ENCODE results near the gene SAPCD2.
A peak's percentile ranks its signal among the peaks of the same experiment; 100 is the strongest.
"Not testable (repeated sequence)": the region's sequence is repeated elsewhere in the genome, so short reads cannot be mapped to it uniquely, and the experiment has no call there.

The SAPCD2 gene

DNA sequence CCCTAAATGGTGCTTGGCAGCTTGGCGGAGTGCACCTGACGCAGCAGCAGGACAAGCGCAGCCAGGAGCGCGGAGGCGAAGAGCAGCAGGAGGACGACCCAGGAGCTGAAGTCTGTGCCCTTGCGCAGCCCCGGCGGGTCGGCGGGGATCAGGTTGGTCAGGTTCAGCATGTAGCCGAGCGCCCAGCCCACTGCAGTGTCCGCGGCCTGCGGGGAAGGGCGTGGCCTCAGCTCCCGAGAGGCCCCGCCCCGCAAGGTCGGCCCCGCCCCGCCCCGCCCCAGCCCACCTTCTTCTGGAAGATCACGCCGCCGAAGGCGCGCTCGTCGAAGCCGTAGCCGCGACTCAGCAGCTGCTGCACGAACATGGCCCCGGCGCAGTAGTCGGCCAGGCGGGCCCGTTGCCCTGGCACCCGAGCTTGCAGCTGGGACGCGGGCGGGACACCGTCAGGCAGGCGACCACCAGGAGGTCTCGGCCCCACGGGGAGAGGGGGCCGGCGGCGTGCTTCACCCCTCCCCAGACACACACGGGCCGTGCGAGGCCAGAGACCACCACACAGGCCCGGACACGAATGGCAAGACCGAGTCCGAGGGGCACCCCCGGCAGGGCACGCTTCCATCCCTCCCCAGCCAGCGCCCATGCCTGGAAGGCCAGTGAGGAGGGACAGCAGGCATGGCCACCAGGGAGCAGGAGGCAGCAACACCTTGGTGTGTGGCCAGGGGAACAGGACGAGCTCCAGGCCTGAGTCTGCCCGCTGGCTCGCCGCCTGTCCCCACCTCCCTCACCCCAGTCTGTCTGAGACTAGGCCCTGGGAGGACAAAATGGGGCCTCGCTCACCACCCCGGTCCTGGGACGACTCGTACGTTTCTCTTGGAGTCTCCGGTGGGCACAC lies 21.5 kb downstream of the SAPCD2 start:
- no peak for DNase-seq (ENCODE audit: low read depth in 2 of 2)

GRCh38 chr9:137046088-137046787 lies 24.1 kb downstream of the SAPCD2 start, which contains the start of gene NPDC1:
TSS of gene NPDC1 (minus strand) at chr9:137046177. CDS start at chr9:137045989, 188 bp downstream.
- DNase-seq (ENCODE audit: low read depth in 2 of 2), result peak; percentile 68 to 83

DNA sequence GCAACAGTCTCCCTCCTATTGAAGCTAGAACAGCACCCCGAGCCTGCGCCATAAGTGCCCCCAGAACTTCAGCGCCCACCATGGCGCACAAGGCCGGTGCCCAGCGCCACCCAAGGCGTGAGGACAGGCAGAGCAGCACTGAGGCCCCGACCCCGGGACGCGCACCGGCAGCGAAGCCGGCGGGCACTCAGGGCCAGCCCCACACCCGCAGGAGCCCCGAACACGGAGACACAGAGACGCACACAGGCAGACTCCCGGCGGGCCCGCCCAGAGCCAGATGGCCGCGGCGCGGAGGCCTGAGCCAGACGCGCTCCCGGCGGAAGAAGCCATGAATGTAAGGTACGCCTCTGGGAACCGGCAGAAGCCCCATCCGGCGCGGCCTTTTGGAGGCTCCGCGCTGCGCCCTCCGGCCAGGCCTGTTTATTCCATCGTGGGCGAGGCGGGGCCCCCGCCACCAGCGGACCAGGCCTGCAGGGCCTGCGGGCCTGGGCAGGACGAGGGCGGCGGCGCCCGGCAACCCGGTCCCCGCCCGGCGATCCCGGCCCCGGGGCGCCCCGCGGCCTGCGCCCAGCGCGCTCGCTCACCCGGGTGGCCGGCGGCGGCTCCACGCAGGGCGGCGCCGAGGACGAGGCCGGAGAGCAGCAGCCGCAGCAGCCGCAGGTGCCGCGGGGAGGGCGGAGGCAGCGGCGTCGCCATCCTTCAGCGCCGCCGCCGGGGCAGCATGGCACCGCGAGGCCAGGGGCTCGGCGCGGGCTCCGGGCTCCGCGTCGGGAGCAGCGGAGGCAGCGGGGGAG lies 24.9 kb downstream of the SAPCD2 start:
- DNase-seq (ENCODE audit: low read depth in 2 of 2), result no peak

DNA sequence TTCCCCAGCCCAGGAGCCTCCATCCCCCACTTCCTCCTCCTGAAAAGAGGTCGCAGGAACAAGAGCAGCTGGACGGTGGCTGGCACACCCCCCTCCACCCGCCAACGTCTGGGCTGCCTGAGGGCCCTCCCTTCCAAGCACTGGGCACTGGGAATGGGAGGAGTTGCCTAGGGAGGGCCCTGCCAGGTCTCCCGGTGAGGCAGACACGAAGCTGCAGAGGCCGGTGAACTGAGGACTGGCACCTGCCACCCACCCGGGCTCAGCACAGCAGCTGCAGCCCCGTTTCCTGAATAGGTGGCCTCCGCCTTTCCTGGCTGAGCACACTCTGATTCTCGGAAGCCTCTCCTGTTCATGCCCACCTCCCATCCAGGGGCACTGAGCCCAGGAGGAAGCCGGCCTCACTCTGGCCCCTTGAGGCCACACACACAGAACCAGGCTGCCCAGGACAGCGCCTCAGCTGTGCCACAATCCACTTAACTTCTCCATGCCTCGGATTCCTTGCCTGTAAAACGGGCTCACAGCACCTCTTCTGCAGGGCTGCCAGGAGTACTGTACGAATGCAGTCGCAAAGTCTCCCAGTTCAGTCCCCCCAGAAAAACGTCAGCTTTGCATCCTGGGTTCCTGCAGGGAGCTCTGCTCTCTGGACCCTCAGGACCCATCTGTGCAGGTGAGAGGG lies 25.7 kb downstream of the SAPCD2 start:
- no peak for DNase-seq (ENCODE audit: low read depth in 2 of 2)

GRCh38 chr9:137044037-137044436 lies 26.3 kb downstream of the SAPCD2 start:
- no peak for DNase-seq (ENCODE audit: low read depth in 2 of 2)

- DNase-seq (ENCODE audit: low read depth in 2 of 2), result no peak
These were observed 27.3 kb downstream of the SAPCD2 start for GRCh38 chr9:137042751-137043727.

DNA sequence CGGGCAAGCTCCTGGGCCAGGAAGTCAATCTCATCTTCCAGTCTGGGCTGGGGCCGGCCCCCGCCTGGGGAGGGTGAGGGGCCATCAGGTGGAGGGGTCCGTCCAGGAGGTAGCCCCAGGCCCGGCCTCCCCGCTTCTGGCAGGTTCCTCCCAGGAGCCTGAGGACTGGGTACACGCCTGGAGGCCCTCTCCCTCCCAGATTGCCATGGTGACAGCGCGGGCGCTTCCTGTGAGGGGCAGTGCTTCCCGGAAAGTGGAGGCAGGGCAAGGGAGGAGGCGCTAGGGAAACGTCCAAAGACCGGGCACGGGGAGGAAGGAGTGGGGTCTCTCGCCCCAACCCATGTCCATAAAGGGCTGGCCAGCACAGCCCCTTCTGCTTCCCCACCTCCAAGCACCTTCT lies 29.2 kb downstream of the SAPCD2 start:
- no peak for DNase-seq (ENCODE audit: low read depth in 2 of 2)

- no peak for DNase-seq (ENCODE audit: low read depth in 2 of 2)
These were observed 29.8 kb downstream of the SAPCD2 start for GRCh38 chr9:137040568-137040967.

- no peak for DNase-seq (ENCODE audit: low read depth in 2 of 2)
These were observed 30.6 kb downstream of the SAPCD2 start for GRCh38 chr9:137039611-137040366.

DNA sequence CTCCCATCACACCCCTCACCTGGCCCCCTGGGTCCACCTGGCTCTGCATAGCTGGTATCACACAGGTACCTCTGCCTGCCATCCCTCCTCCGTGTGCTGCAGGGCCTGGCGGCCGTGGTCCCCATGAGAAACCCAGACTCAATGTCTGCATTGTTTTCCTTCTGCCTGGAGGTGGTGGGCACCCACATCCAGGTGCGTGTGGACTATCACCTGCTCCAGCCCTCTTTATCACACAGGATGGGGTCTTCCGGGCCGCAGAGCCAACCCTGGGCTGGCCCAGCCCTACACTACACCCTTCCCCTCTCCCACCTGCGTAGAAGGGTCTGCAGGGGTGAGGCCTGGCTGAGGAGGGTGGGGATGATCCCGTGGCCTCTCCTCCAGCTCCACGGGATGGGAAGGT lies 31.4 kb downstream of the SAPCD2 start:
- DNase-seq (ENCODE audit: low read depth in 2 of 2), result no peak

GRCh38 chr9:137037483-137037882 lies 32.9 kb downstream of the SAPCD2 start:
- no peak for DNase-seq (ENCODE audit: low read depth in 2 of 2)

GRCh38 chr9:137037035-137037434 lies 33.3 kb downstream of the SAPCD2 start:
- DNase-seq (ENCODE audit: low read depth in 2 of 2), result no peak

DNA sequence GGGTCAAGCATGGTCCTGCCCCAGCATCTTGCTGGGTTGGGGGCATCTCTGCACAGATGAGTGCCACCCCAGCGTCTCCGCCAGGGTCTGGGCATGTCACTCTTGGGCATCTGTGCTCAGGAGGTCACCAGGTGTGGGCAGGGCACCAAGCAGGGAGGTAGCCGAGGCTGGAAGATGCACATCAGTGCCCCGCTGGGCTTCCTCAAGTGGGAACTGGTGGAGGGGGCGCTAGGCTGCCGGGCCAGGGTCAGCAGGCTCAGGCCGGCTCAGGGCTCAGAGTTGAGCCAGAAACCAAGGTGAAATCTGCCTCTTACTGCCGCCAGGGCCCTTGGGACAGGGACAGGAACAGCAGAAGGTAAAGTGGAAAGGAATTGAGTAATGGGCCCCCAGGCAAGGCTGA lies 34.4 kb downstream of the SAPCD2 start:
- no peak for DNase-seq (ENCODE audit: low read depth in 2 of 2)

- no peak for DNase-seq (ENCODE audit: low read depth in 2 of 2)
These were observed 34.9 kb downstream of the SAPCD2 start for GRCh38 chr9:137035507-137035834.

DNA sequence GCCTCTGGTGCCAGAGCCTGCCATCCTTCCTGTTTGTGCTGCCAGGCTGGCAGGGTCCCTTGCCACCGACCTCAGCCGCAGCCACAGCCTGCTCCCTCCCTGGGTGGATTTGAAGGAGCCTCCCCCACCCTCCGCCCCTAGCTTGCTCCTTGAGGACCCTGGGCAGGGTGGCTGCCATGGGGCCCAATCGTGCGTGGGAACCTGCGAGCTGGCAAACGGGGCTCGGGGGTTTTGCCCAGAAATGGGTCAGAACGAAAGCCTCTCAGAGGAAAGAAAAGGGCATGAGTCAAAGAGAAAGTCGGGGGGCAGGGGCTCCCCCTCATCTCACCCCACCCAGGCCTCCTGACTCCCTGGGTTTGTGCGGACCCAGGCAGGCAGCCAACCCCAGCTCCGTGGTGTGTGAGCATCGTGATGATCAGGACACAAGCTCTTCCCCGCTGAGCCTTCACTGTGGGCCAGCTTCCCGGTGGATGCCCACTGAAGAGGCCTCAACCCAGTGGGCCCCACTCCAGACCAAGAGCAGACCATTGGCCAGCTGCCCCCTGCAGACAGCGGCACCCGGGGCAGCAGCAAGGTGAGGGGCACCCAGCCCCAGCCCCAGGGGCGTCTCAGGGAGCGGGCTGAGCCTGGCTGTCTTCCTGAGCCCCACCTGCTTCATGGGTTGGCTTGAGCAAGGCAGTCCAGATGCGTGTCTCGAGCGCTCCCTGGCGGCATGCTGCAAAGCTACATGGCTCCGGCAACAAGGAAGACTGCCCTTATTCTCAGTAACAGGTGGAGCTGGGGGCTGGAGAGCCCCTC lies 35.4 kb downstream of the SAPCD2 start:
- peak; percentile 82 to 83 for DNase-seq (ENCODE audit: low read depth in 2 of 2)

DNA sequence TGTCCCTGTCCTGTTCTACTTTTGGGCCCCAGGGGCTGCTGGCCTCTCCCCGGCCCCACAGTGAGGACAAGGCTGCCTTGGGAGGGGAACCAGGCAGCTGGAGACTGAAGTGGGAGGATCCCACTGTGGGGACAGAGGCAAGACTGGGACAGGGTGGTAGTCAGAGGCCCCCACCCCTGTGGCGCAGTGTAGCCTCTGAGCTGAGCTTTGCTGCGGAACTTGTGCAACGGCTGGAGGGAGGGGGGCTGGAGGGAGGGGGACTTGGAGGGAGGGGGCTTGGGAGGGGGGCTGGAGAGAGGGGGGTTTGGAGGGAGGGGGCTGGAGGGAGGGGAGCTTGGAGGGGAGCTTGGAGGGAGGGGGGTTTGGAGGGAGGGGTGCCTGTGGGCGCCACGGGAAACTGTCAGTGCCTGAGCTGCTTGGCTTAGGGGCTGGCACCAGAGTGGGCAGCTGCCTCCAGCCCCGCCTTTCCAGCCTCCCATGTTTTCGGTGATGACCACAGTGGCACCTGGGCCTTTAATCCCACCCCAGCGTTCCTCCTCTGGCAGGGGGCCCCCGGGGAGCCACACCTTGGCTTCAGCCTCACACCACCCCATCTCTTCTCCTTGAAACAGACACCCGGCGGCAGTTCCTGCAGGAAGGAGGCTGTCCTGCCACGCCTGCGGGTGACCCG lies 36.2 kb downstream of the SAPCD2 start:
- DNase-seq (ENCODE audit: low read depth in 2 of 2), result no peak

GRCh38 chr9:137033481-137033880 lies 36.9 kb downstream of the SAPCD2 start:
- DNase-seq (ENCODE audit: low read depth in 2 of 2), result not testable (repeated sequence)

- DNase-seq (ENCODE audit: low read depth in 2 of 2), result no peak
These were observed 37.5 kb downstream of the SAPCD2 start for GRCh38 chr9:137032858-137033257.

Data from stimulated activated CD4-positive, alpha-beta T cell treated with anti-CD3 and anti-CD28 coated beads, Interleukin-15, amount 100 ng/mL, for 48 hours (primary cell).